ENCODE results near the gene GRIK5.

DNA sequence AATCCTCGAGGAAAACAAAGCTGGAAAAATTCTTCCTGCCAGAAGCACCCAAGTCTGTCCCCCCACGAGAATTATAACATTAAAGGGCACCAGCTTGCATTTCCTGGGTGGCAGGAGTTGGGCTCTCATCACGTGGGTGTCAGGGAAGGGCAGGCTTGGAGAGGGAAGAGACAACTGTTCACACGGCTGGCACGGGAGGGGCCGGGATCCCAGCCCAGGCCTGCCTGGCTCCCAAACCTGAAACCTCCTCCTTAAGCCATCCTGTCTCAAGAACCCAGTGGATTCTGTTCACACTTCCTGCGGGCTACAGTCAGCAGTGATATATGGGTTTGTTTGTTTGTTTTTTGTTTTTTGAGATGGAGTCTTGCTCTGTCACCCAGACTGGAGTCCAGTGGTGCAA lies 12.2 kb downstream of the GRIK5 start:
- TF ChIP-seq, protein P1, sequence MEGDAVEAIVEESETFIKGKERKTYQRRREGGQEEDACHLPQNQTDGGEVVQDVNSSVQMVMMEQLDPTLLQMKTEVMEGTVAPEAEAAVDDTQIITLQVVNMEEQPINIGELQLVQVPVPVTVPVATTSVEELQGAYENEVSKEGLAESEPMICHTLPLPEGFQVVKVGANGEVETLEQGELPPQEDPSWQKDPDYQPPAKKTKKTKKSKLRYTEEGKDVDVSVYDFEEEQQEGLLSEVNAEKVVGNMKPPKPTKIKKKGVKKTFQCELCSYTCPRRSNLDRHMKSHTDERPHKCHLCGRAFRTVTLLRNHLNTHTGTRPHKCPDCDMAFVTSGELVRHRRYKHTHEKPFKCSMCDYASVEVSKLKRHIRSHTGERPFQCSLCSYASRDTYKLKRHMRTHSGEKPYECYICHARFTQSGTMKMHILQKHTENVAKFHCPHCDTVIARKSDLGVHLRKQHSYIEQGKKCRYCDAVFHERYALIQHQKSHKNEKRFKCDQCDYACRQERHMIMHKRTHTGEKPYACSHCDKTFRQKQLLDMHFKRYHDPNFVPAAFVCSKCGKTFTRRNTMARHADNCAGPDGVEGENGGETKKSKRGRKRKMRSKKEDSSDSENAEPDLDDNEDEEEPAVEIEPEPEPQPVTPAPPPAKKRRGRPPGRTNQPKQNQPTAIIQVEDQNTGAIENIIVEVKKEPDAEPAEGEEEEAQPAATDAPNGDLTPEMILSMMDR (conservative IDR thresholded peaks at IDR 0.05; ENCODE audit: low read length): no peak
- no peak for TF ChIP-seq EZH2phosphoT487 (IDR thresholded peaks at IDR 0.05; ENCODE audit: borderline replicate concordance)
